K562 (cell line): ENCODE results near the gene TBC1D17. TPM values are rescaled to one million over a fixed set of nuclear protein-coding genes. Genes with fewer than 3 reads are reported as not detected.

Experiments
- ARID2 ChIP-seq: fragments of 450-650 bp; IDR thresholded peaks from 2 replicates; pipeline ENCODE4 v1.6.1; 2017; ENCODE audit warnings: antibody characterized with exemption, mild to moderate bottlenecking
- COPS2 ChIP-seq: fragments of 450-650 bp; conservative IDR thresholded peaks from 2 replicates; pipeline ENCODE4 v1.6.1; 2016; ENCODE audit warnings: mild to moderate bottlenecking, moderate library complexity
- CREM ChIP-seq: IDR thresholded peaks from 2 replicates; pipeline ENCODE4 v1.6.1; 2014; ENCODE audit warnings: antibody characterized with exemption, low read depth
- DMBX1 ChIP-seq: fragments of 250-450 bp; sonication (Bioruptor Pico); IDR thresholded peaks from 2 replicates; pipeline ENCODE4 v1.8.0; 2022; ENCODE audit warnings: inconsistent platforms, mild to moderate bottlenecking, moderate library complexity, borderline replicate concordance
- ETV5 ChIP-seq: sonication (generic); formaldehyde crosslinking; IDR thresholded peaks from 2 replicates; pipeline ENCODE4 v1.4.0; 2020; ENCODE audit warnings: low read depth, mild to moderate bottlenecking, missing genetic modification reagents
- ETV6 ChIP-seq, 3 experiments: fragments of 150-350 bp in 1 of 3; sonication (generic) in 1 of 3; formaldehyde crosslinking in 1 of 3; IDR thresholded peaks; 2 replicates each; pipeline versions ENCODE4 v1.6.1 to v1.8.0; 2014 to 2022; ENCODE audit warnings: borderline replicate concordance in 2 of 3, low read depth in 2 of 3, antibody characterized with exemption in 1 of 3, low read length in 1 of 3, mild to moderate bottlenecking in 1 of 3, missing genetic modification reagents in 1 of 3
- GABPB2 ChIP-seq: fragments of 250-450 bp; sonication (Bioruptor Pico); conservative IDR thresholded peaks from 2 replicates; pipeline ENCODE4 v1.5.1; 2021; ENCODE audit warnings: mild to moderate bottlenecking
- HBP1 ChIP-seq: fragments of 450-650 bp; formaldehyde crosslinking; IDR thresholded peaks from 2 replicates; pipeline ENCODE4 v1.4.0; 2022; ENCODE audit warnings: missing genetic modification characterization
- NBN ChIP-seq: fragments of 450-650 bp; IDR thresholded peaks from 2 replicates; pipeline ENCODE4 v1.6.1; 2016; ENCODE audit warnings: low read depth, mild to moderate bottlenecking
- NRF1 ChIP-seq, 2 experiments: fragments of 450-650 bp; IDR thresholded peaks in 1 of 2; conservative IDR thresholded peaks in 1 of 2; 2 replicates each; pipeline ENCODE4 v1.6.1; 2014; ENCODE audit warnings: mild to moderate bottlenecking in 2 of 2
- RNF219 ChIP-seq: fragments of 250-450 bp; sonication (Bioruptor Pico); IDR thresholded peaks from 2 replicates; pipeline ENCODE4 v1.5.0; 2022; ENCODE audit warnings: mild to moderate bottlenecking
- TEAD1 ChIP-seq, 2 experiments: fragments of 450-650 bp in 1 of 2; sonication (generic) in 1 of 2; formaldehyde crosslinking; IDR thresholded peaks; 2 replicates each; pipeline versions ENCODE4 v1.4.0 to v1.8.0; 2020 to 2022; ENCODE audit warnings: mild to moderate bottlenecking in 2 of 2, missing genetic modification reagents in 1 of 2
- TFE3 ChIP-seq: fragments of 450-650 bp; formaldehyde crosslinking; IDR thresholded peaks from 2 replicates; pipeline ENCODE4 v1.4.0; 2020; ENCODE audit warnings: mild to moderate bottlenecking, mixed read lengths
- TSC22D4 ChIP-seq: fragments of 450-650 bp; IDR thresholded peaks from 2 replicates; pipeline ENCODE4 v1.6.1; 2016; ENCODE audit warnings: missing genetic modification characterization, missing biosample characterization, control low read depth
- U2AF2 ChIP-seq: fragments of 200-400 bp; formaldehyde crosslinking; optimal IDR thresholded peaks from 2 replicates; pipeline ENCODE3; 2017; ENCODE audit warnings: low read depth, mild to moderate bottlenecking, low read length
- VEZF1 ChIP-seq: fragments of 200-800 bp; sonication (Bioruptor generic); IDR thresholded peaks from 2 replicates; pipeline ENCODE4 v1.6.1; 2017; ENCODE audit warnings: missing genetic modification characterization, missing compliant biosample characterization
- ZBTB43 ChIP-seq: sonication (generic); formaldehyde crosslinking; IDR thresholded peaks from 2 replicates; pipeline ENCODE4 v1.8.0; 2023; ENCODE audit warnings: mild to moderate bottlenecking, missing genetic modification reagents
- ZNF140 ChIP-seq: fragments of 250-450 bp; sonication (Bioruptor Pico); IDR thresholded peaks from 2 replicates; pipeline ENCODE4 v1.8.0; 2021; ENCODE audit warnings: moderate library complexity, mild to moderate bottlenecking, inconsistent platforms
- ZNF165 ChIP-seq: fragments of 250-450 bp; sonication (Bioruptor Pico); IDR thresholded peaks from 2 replicates; pipeline ENCODE4 v1.4.0; 2020; ENCODE audit warnings: borderline replicate concordance
- polyA plus RNA-seq, 8 experiments: library from polyadenylated mRNA; depleted of rRNA in 4 of 8; stranded (reverse) in 5 of 8; unstranded in 3 of 8; fragments of >200 nt; fragmentation: Nextera tagmentation in 2 of 8; fragmentation: Illumina TruSeq in 1 of 8; extraction: Ambion mirVana in 2 of 8; extraction: Trizol in 1 of 8; gene quantifications; 2 replicates each; pipeline versions ENCODE4 v1.2.1 to v1.2.3, GENCODE V29; 2011 to 2014; ENCODE audit warnings: inconsistent platforms in 1 of 8, missing spikeins in 1 of 8
- total RNA-seq, 7 experiments: library from RNA; depleted of rRNA in 6 of 7; stranded (reverse); fragments of >200 nt in 6 of 7; fragmentation: Illumina TruSeq in 2 of 7; extraction: Trizol in 2 of 7; gene quantifications; 2 replicates each; pipeline versions ENCODE4 v1.2.1 to v1.2.3, GENCODE V29; 2011 to 2021; ENCODE audit warnings: low replicate concordance in 1 of 7

The TBC1D17 gene
- total and polyA plus RNA-seq, 9 of the 15 experiments (the other 6 are each of a cell fraction or from before 2014, with no cell fraction given): 0.42 to 16.0 (median 3.8) TPM

GRCh38 chr19:49877879-49878743, 609 bp downstream of the TBC1D17 start (continued):
- TF ChIP-seq ETV6 (IDR thresholded peaks at IDR 0.05; ENCODE audit: borderline replicate concordance in 1 of 2, low read depth in 2 of 2, low read length in 1 of 2) (no peak), ETV6 (CRISPR knock-in tag; IDR thresholded peaks at IDR 0.05; ENCODE audit: borderline replicate concordance) (no peak), TSC22D4 (tag) (no peak), TFE3 (CRISPR knock-in tag) (no peak), GABPB2 (no peak), U2AF2 (no peak), NBN (no peak), DMBX1 (no peak), ZNF140 (CRISPR knock-in tag) (no peak), CREM (no peak), COPS2 (no peak), HBP1 (no peak), NRF1 (conservative IDR thresholded peaks at IDR 0.05 in 1 of 2, IDR thresholded peaks at IDR 0.05 in 1 of 2) (no peak), ETV5 (CRISPR knock-in tag) (no peak), RNF219 (CRISPR knock-in tag) (no peak), ARID2 (no peak), VEZF1 (peak; percentile 90), TEAD1 (CRISPR knock-in tag; IDR thresholded peaks at IDR 0.05) (0 out of 4 replicates have a peak, but pooled peaks of 1 of the 2 experiments have one; percentile 3), ZNF165 (CRISPR knock-in tag) (no peak), ZBTB43 (CRISPR knock-in tag) (no peak)
